ENCODE data around the gene EMSY.

The EMSY gene

DNA sequence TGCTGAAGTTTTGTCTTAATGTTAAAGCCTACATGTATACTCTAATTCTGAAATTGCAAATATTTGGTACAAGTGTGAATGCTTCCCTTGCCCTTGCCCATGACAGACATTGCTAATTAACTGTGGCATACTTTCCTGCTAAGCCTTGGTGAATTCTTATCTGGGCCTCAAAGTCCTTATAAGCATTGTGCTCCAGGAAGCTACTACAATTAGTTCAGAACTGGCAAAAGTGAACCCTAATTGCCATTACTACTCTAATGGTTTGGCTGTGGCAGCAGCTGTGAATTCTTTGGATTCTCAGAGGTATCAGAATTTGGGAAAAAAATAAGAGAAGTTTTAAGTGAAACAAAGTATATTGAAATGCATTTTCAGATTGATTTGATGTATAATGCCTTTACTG is 24.3 kb downstream of the EMSY start:
- TF ChIP-seq, protein P1, sequence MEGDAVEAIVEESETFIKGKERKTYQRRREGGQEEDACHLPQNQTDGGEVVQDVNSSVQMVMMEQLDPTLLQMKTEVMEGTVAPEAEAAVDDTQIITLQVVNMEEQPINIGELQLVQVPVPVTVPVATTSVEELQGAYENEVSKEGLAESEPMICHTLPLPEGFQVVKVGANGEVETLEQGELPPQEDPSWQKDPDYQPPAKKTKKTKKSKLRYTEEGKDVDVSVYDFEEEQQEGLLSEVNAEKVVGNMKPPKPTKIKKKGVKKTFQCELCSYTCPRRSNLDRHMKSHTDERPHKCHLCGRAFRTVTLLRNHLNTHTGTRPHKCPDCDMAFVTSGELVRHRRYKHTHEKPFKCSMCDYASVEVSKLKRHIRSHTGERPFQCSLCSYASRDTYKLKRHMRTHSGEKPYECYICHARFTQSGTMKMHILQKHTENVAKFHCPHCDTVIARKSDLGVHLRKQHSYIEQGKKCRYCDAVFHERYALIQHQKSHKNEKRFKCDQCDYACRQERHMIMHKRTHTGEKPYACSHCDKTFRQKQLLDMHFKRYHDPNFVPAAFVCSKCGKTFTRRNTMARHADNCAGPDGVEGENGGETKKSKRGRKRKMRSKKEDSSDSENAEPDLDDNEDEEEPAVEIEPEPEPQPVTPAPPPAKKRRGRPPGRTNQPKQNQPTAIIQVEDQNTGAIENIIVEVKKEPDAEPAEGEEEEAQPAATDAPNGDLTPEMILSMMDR (IDR thresholded peaks at IDR 0.05) = no peak
- no peak for DNase-seq (ENCODE audit: low spot score)
- H3K27ac ChIP-seq = no peak overlapping the region
- H3K4me3 ChIP-seq = no peak overlapping the region

DNA sequence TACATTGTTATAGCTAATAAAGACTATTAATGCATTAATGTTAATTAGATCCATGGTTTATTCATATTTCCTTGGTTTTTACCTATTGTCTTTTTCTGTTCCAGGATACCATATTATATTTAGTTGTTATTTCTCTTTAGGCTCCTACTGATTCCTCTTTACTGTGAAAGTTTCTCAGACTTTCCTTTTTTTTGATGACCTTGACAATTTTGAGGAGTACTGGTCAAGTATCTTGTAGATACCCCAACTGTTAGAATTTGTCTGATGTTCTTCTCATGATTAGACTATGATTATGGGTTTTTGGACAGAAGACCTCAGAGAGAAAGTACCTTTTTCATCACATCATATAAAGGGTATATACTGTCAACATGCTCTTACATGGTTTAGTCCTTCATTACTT is 26.6 kb downstream of the EMSY start:
- Histone ChIP-seq H3K27ac (no peak overlapping the region), H3K4me3 (no peak overlapping the region)
- DNase-seq (ENCODE audit: low spot score) = no peak
- TF ChIP-seq, protein P1 (IDR thresholded peaks at IDR 0.05) = no peak

DNA sequence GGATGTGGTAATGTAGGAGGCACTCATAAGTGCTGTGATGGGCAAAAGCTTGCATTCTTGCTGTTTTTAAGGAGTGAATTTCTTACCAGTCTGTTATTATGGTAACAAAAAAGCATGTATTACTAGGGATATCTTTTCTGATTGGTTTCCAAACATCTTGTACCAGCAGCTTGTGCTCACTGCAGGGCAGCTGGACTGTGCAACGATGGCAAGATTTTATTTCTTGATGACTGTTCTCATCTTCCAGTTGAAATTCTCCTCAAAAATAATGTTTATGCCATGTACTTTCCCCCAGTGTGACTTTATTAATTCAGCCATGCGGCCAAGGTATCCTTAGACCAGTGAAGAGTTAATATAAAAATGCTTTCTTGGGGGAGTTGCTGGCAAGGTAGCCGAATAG is 35.4 kb downstream of the EMSY start:
- Histone ChIP-seq H3K27ac (no peak overlapping the region), H3K4me3 (no peak overlapping the region)
- no peak for DNase-seq (ENCODE audit: low spot score)
- TF ChIP-seq, protein P1 (IDR thresholded peaks at IDR 0.05) = no peak

DNA sequence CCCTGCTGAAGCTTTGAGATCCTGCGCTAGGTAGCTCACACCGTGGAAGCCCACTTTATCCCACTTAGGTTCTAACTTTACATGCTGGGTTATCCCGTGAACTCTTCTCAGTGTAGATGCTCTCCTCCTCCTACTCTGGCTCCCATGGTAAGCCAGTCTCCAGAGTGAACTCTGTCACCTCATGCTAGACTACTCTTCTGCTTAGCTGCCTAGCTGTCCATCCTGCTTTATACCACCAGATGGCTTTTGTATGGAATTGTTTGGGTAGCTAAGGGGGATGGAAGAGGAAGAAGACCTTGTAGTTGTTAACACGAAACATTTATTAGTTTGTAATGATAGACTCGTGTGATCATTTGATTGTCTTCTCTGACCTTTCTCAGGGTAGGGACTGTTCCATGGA is 46.8 kb downstream of the EMSY start:
- DNase-seq (ENCODE audit: low spot score) = no peak
- Histone ChIP-seq H3K4me3 (no peak overlapping the region), H3K27ac (no peak overlapping the region)
- TF ChIP-seq, protein P1 (IDR thresholded peaks at IDR 0.05) = no peak

DNA sequence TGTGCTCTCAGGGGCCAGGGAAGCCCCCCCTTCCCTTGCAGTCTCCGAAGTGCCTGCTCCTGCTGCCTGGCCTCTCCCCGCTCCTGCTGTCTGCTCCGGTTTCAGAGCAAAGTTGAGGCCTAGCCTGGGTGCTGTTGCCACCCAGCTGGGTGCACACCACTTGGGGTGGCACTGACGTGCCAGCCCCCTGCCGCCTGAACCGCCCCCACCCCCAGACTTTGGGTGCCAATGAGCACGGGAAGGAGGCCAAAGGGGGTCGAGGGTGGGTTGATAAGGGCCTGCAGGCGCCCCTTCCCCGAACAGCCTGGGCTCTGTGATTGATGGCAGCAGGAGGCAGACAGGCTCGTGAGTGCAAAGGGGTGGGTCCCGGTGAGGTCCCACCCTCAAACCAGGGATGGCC is 48.2 kb downstream of the EMSY start:
- TF ChIP-seq, protein P1 (IDR thresholded peaks at IDR 0.05) = no peak
- Histone ChIP-seq H3K27ac (no peak overlapping the region), H3K4me3 (no peak overlapping the region)
- no peak for DNase-seq (ENCODE audit: low spot score)

DNA sequence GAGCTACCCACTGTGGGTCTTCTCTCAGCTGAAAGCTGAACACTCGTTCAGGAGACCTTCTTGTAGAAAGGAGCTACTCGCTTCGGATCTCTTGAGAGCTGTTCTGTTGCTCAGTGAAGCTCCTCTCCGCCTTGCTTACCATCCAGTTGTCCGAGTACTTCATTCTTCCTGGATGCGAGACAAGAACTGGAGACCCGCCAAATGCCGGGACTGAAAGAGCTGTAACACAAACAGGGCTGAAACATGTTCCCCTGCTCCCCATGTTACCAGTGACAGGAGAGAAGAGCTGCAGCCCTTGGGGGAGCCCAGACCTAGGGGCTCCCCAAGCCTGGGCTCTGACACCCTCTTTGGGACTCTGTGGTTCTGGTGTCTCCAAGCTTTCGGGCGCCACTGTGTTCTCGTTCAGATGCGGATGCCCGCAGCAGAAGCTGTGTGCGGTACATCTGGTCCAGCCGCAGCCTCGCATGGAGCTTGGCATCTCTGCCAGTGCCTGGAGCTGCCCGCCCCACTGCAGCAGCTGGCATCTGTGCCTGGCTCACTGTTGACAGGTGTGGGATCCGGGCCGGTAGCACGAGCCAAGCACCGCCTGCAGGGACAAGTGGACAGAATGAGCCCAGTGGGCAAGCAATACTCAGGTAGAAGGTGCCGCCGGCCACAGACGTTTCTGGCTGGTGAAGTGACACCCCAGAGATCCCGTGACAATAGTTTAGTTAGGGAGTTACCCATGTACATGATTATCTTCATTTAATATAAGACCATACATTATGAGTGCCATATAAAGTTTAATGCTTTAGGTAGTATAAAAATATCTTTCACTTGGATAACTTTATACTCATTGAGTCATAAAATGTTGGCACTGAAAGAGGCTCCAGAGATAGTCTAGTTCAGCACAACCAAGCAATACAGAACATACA is 49.1 kb downstream of the EMSY start:
- Histone ChIP-seq H3K4me3 (no peak overlapping the region), H3K27ac (no peak overlapping the region)
- TF ChIP-seq, protein P1 (IDR thresholded peaks at IDR 0.05) = no peak
- no peak for DNase-seq (ENCODE audit: low spot score)

DNA sequence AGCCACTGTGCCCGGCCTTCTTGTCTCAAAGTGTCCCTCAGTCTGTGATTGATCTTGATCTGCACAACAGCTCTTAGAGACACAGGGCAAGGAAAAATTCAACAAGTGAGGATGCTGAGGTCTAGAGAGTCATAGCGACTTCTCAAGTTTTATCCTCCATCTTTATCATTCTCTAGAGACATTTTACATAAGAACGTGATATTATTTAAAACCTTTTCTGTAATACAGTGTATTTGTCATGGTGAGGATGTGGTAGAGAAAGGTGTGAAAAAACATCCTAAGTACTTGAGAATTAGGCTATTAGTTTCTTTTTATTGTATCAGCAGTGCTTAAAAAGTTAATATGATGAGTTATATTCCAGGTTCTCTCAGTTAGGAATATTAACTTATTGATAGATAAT is 50.2 kb downstream of the EMSY start:
- Histone ChIP-seq H3K27ac (no peak overlapping the region), H3K4me3 (no peak overlapping the region)
- TF ChIP-seq, protein P1 (IDR thresholded peaks at IDR 0.05) = no peak
- DNase-seq (ENCODE audit: low spot score) = no peak

Data from coronary artery (tissue), 2 donors.